Gastrocnemius medialis (tissue), 4 donors: Measurements from ENCODE around the gene NIFK. TPM values are rescaled to one million over a fixed set of nuclear protein-coding genes. Genes with fewer than 3 reads are reported as not detected.

ENCODE experiments used
- ATAC-seq, 2 donors: fragments of 150-250 bp; one replicate each; pipeline ENCODE4 v1.9.1; 2016
- DNase-seq, 2 donors: peaks; one replicate each; pipeline ENCODE4 v3.0.0-alpha.2; 2019
- H3K27ac ChIP-seq, 4 donors: fragments of 200-600 bp; sonication (generic); 1 replicate in 1 of 4; 2 replicates in 3 of 4; pipeline ENCODE4 v1.5.1; 2016 to 2018; ENCODE audit warnings: mild to moderate bottlenecking in 2 of 4, moderate library complexity in 1 of 4
- H3K27me3 ChIP-seq, 3 donors: fragments of 200-600 bp; sonication (generic) in 2 of 3; 1 replicate in 1 of 3; 2 replicates in 2 of 3; pipeline versions ENCODE4 v1.5.1 to v1.6.0; 2016 to 2019; ENCODE audit warnings: mild to moderate bottlenecking in 1 of 3, moderate library complexity in 1 of 3
- H3K36me3 ChIP-seq, 2 donors: fragments of 200-600 bp; sonication (generic) in 1 of 2; one replicate each; pipeline ENCODE4 v1.5.1; 2017 to 2018
- H3K4me1 ChIP-seq, 2 donors: fragments of 200-600 bp; sonication (generic) in 1 of 2; one replicate each; pipeline ENCODE4 v1.5.1; 2016 to 2017; ENCODE audit warnings: mild to moderate bottlenecking in 2 of 2
- H3K4me3 ChIP-seq, 4 donors: fragments of 200-600 bp; sonication (generic) in 3 of 4; 1 replicate in 1 of 4; 2 replicates in 3 of 4; pipeline ENCODE4 v1.5.1; 2016 to 2019; ENCODE audit warnings: mild to moderate bottlenecking in 2 of 4
- H3K9me3 ChIP-seq, 3 donors: fragments of 200-600 bp; sonication (generic) in 2 of 3; 1 replicate in 1 of 3; 2 replicates in 2 of 3; pipeline ENCODE4 v1.5.1; 2016 to 2019
- CTCF ChIP-seq, 5 experiments: fragments of 450-650 bp in 3 of 5; fragments of 200-600 bp in 2 of 5; sonication (generic) in 2 of 5; IDR thresholded peaks in 4 of 5; conservative IDR thresholded peaks in 1 of 5; 1 replicate in 4 of 5; 2 replicates in 1 of 5; pipeline ENCODE4 v1.5.1; 2016 to 2019; ENCODE audit warnings: antibody characterized with exemption in 5 of 5, mild to moderate bottlenecking in 3 of 5, moderate library complexity in 3 of 5
- POLR2A ChIP-seq, 2 donors: fragments of 450-650 bp; IDR thresholded peaks; one replicate each; pipeline ENCODE4 v1.6.1; 2017; ENCODE audit warnings: antibody characterized with exemption in 2 of 2, mild to moderate bottlenecking in 2 of 2, moderate library complexity in 2 of 2
- in situ Hi-C, 4 donors: fragments of 200-750 bp; cut with MboI; loops; one replicate each; pipeline versions ENCODE4 v1.15.0 to v1.8.0; 2017; ENCODE audit warnings: low sequenced_read_pairs in 4 of 4
- intact Hi-C: fragments of 100-400 bp; cut with DNase I; formaldehyde crosslinking; loops from one replicate; pipeline ENCODE4 v1.15.1; 2023; ENCODE audit warnings: low total_unique reads
- total RNA-seq, 4 donors: library from RNA; depleted of rRNA; stranded (reverse); fragments of >200 nt; gene quantifications; one replicate each; pipeline versions ENCODE4 v1.1.0 to v1.2.3, GENCODE V29; 2016

The NIFK gene
- total RNA-seq, 4 donors from 2014 or later: 31.1 to 42.3 (median 37.3) TPM

GRCh38 chr2:121776885-121777698 lies 40.4 kb upstream of the NIFK start:
- Histone ChIP-seq H3K4me1 (no peaks in the 10 kb centered on the region), H3K27me3 (no peaks in the 10 kb centered on the region), H3K27ac (no peak overlapping the region), H3K9me3 (no peaks in the 10 kb centered on the region), H3K4me3 (no peak overlapping the region), H3K36me3 (no peaks in the 10 kb centered on the region)
- intact Hi-C loops: no loop called here
- TF ChIP-seq POLR2A (IDR thresholded peaks at IDR 0.05) (no peak), CTCF (IDR thresholded peaks at IDR 0.05 in 4 of 5, conservative IDR thresholded peaks at IDR 0.05 in 1 of 5) (no peak)
- in situ Hi-C loops: no loop called here
- DNase-seq: no peak
- ATAC-seq: no peak

DNA sequence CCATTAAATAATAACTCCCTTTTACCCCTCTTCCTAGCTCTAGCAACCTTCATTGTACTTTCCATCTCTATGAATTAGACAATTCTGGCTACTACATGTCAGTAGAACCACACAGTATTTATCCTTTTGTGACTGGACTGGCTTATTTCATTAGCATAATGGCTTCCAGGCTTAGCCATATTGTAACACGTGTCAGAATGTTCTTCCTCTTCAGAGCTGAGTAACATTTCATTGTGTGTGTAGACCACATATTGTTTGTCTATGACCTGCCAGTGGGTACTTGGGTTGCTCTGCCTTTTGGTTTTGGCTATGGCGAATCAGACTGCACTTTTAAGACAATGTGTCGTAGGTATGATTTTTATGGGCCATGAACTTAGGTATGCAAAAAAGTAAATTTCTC lies 39.7 kb upstream of the NIFK start:
- DNase-seq (no peak), ATAC-seq (no peak)
- in situ Hi-C loops: no loop called here
- intact Hi-C loops: no loop called here
- Histone ChIP-seq H3K36me3 (no peaks in the 10 kb centered on the region), H3K9me3 (no peaks in the 10 kb centered on the region), H3K4me1 (no peaks in the 10 kb centered on the region), H3K4me3 (no peak overlapping the region), H3K27ac (no peak overlapping the region), H3K27me3 (no peaks in the 10 kb centered on the region)
- TF ChIP-seq CTCF (IDR thresholded peaks at IDR 0.05 in 4 of 5, conservative IDR thresholded peaks at IDR 0.05 in 1 of 5): no peak
- no peak for TF ChIP-seq POLR2A (IDR thresholded peaks at IDR 0.05)

GRCh38 chr2:121774235-121774634 lies 37.6 kb upstream of the NIFK start:
- Histone ChIP-seq H3K9me3 (no peaks in the 10 kb centered on the region), H3K27me3 (no peaks in the 10 kb centered on the region), H3K4me1 (no peaks in the 10 kb centered on the region), H3K36me3 (peaks cover 0 to 11% of the 10 kb centered on the region in 2 donors), H3K27ac (no peak overlapping the region), H3K4me3 (no peak overlapping the region)
- no peak for DNase-seq
- no peak for TF ChIP-seq POLR2A (IDR thresholded peaks at IDR 0.05)
- TF ChIP-seq CTCF (IDR thresholded peaks at IDR 0.05 in 4 of 5, conservative IDR thresholded peaks at IDR 0.05 in 1 of 5): no peak
- ATAC-seq: no peak
- intact Hi-C loops: no loop called here
- in situ Hi-C loops: no loop called here

DNA sequence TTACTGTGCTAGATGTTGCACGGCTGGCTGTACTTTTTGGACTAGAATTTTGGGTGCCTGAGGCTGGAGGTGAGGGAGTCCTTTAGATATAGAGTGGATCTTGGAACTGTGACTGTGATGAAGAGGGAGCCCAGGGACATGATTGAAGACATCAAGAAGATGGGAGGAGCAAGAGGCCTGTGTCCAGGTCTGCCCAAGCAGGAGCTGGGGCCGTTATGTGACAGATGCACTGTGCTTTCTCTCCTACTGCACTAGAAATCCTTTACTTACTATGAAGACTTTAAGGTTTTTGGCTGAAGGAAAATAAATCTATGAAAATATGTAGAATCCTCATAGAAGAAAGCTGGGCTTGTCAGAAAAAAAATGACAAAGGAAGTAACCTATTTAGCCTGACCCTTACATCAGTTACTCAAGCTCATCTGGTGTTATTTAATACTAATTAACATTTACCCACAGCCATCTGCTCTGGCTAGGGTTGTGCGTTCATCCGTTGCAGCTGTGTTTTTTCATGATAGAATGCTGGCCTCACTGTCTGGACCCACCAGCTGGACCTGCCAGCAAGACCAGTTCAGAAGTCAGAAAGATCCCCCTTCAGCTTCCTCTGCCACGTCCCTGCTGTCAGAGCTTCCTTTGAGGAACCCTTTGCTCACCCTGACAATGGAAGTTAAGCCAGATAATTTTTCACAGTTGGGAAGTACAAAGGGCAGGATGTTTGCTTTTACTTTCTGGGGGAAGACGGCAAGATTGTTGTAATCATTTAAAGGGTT lies 35.5 kb upstream of the NIFK start:
- Histone ChIP-seq H3K4me1 (no peaks in the 10 kb centered on the region), H3K4me3 (no peak overlapping the region), H3K9me3 (no peaks in the 10 kb centered on the region), H3K27ac (no peak overlapping the region), H3K36me3 (peaks cover 0 to 30% of the 10 kb centered on the region in 2 donors), H3K27me3 (no peaks in the 10 kb centered on the region)
- no peak for TF ChIP-seq POLR2A (IDR thresholded peaks at IDR 0.05)
- no peak for TF ChIP-seq CTCF (IDR thresholded peaks at IDR 0.05 in 4 of 5, conservative IDR thresholded peaks at IDR 0.05 in 1 of 5)
- ATAC-seq: no peak
- no peak for DNase-seq
- intact Hi-C loops (no loop called here), in situ Hi-C loops (no loop called here)
